ENCODE measurements around the gene C1S. TPM values are rescaled to one million over a fixed set of nuclear protein-coding genes. Genes with fewer than 3 reads are reported as not detected.

Gene C1S
- total and polyA plus RNA-seq, 2 of the 4 experiments (the other 2 are of a cell fraction): 49.6 to 85.4 TPM

DNA sequence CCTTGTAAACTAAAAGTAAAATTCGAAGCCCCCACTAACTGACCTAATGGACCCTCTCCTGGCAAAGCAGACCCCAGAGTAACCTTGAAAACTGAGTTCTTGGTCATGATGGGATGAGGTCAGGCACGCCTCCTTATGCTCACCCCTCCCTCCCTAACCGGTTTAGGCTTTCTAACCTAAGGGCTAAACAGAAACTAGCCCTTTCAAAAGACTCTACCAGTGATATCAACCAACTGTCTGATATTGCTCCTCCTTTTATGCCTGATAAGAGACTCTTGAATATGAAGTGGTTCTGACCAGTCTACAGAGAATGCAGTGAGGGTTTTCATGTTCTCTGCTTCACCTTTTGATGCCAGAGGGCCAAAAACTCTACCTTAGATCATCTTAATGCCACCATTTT, 37.4 kb upstream of the C1S start:
- no TSS peak for BruUV-seq (replicated peaks)
- Histone ChIP-seq H4K5ac (ENCODE audit: low read depth, low read length) (no peak overlapping the region), H3K9me3 (ENCODE audit: control insufficient read depth, insufficient read depth, low read length) (no peaks in the 10 kb centered on the region), H4K8ac (ENCODE audit: low read depth in 2 of 2, low read length in 2 of 2) (no peak overlapping the region), H3K4me2 (ENCODE audit: low read depth, low read length) (no peak overlapping the region), H3K9ac (ENCODE audit: low read depth, low read length) (no peak overlapping the region), H2BK15ac (ENCODE audit: low read depth, low read length) (no peak overlapping the region), H3K79me1 (ENCODE audit: low read depth in 1 of 2, low read length in 2 of 2) (peaks cover 0 to 1% of the 10 kb centered on the region in 2 experiments; a peak in 2 of 4 replicates), H3K27ac (ENCODE audit: insufficient read depth, low read length) (no peak overlapping the region), H3K9me1 (ENCODE audit: insufficient read depth, low read length) (no peaks in the 10 kb centered on the region), H2AK9ac (replicated peaks; ENCODE audit: low read depth, low read length, poor library complexity) (no peak overlapping the region), H2BK5ac (ENCODE audit: low read depth, low read length, poor library complexity, severe bottlenecking) (no peak overlapping the region), H2BK120ac (ENCODE audit: low read depth, low read length) (no peak overlapping the region), H2AFZ (replicated peaks; ENCODE audit: low read length, poor library complexity) (no peak overlapping the region), H3K23ac (ENCODE audit: low read depth, low read length) (no peak overlapping the region), H3K36me3 (ENCODE audit: control insufficient read depth, insufficient read depth, low read length) (no peaks in the 10 kb centered on the region), H3K27me3 (ENCODE audit: control insufficient read depth, insufficient read depth, low read length) (0 out of 2 replicates have a peak, but pooled peaks cover 2% of the 10 kb centered on the region), H3K4me1 (ENCODE audit: control insufficient read depth, insufficient read depth, low read length) (peaks cover 2% of the 10 kb centered on the region; the same call in 1 of the 2 replicates), H2AK5ac (ENCODE audit: low read depth, low read length) (no peak overlapping the region), H2BK20ac (ENCODE audit: low read depth, low read length) (no peak overlapping the region), H3K18ac (ENCODE audit: low read depth, low read length) (no peak overlapping the region), H4K20me1 (ENCODE audit: insufficient read depth, low read length) (no peaks in the 10 kb centered on the region), H3K14ac (replicated peaks; ENCODE audit: low read depth, low read length) (no peak overlapping the region), H4K91ac (ENCODE audit: insufficient read depth, low read depth, low read length) (no peak overlapping the region), H3K4ac (ENCODE audit: low read depth, low read length) (no peak overlapping the region), H3K4me3 (ENCODE audit: insufficient read depth, low read depth, low read length) (no peak overlapping the region), H3K56ac (ENCODE audit: extremely low read depth, insufficient read depth, low read length) (no peak overlapping the region)
- in situ Hi-C loops (cut with MboI; ENCODE audit: low sequenced_read_pairs): no loop called here
- intact Hi-C loops (cut with micrococcal nuclease): no loop called here
- WGBS, 2 experiments (ENCODE audit: extremely low coverage in 2 of 2, insufficient read length in 1 of 2): no CpG with 5 or more reads among the region's 3 CpGs
- ATAC-seq (ENCODE audit: low read depth): no peak
- no peak for DNase-seq
- ChIA-PET CTCF (no interaction called here), POLR2A (ENCODE audit: unreplicated experiment) (no interaction called here)
- dilution Hi-C loops (cut with HindIII; ENCODE audit: low sequenced_read_pairs, unreplicated experiment): no loop called here
- no peak for TF ChIP-seq ELK1 (IDR thresholded peaks at IDR 0.05; ENCODE audit: borderline replicate concordance, low read depth, low read length)
- TF ChIP-seq CTCF (conservative IDR thresholded peaks at IDR 0.05; ENCODE audit: low read depth, low read length): no peak
- TF ChIP-seq CHD1 (IDR thresholded peaks at IDR 0.05; ENCODE audit: low read depth, low read length): no peak
- TF ChIP-seq, protein P1, sequence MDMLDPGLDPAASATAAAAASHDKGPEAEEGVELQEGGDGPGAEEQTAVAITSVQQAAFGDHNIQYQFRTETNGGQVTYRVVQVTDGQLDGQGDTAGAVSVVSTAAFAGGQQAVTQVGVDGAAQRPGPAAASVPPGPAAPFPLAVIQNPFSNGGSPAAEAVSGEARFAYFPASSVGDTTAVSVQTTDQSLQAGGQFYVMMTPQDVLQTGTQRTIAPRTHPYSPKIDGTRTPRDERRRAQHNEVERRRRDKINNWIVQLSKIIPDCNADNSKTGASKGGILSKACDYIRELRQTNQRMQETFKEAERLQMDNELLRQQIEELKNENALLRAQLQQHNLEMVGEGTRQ (IDR thresholded peaks at IDR 0.05; ENCODE audit: low read depth, low read length): no peak
- no peak for TF ChIP-seq MAFK (IDR thresholded peaks at IDR 0.05; ENCODE audit: low read depth, low read length)
- no peak for TF ChIP-seq CEBPB (IDR thresholded peaks at IDR 0.05; ENCODE audit: low read depth, low read length)
- no peak for TF ChIP-seq RFX5 (IDR thresholded peaks at IDR 0.05; ENCODE audit: low read depth, low read length)
- TF ChIP-seq BHLHE40 (IDR thresholded peaks at IDR 0.05; ENCODE audit: low read depth, low read length): no peak

Measured in IMR-90 (cell line).